Skin of body (tissue), 2 donors: Measurements from ENCODE around the gene MYO9A. TPM values are rescaled to one million over a fixed set of nuclear protein-coding genes. Genes with fewer than 3 reads are reported as not detected.
"Not testable (repeated sequence)": the region's sequence is repeated elsewhere in the genome, so short reads cannot be mapped to it uniquely, and the experiment has no call there.

Experiments
- DNase-seq: peaks from one replicate; lab custom pipeline; 2025; lab: John Stamatoyannopoulos, UW
- total RNA-seq: library from RNA; depleted of rRNA; stranded (reverse); fragments of >200 nt; gene quantifications from one replicate; pipeline ENCODE4 v1.2.3, GENCODE V29; 2014

The MYO9A gene
- total RNA-seq, 1 donor from 2014 or later = 73.8 TPM

DNA sequence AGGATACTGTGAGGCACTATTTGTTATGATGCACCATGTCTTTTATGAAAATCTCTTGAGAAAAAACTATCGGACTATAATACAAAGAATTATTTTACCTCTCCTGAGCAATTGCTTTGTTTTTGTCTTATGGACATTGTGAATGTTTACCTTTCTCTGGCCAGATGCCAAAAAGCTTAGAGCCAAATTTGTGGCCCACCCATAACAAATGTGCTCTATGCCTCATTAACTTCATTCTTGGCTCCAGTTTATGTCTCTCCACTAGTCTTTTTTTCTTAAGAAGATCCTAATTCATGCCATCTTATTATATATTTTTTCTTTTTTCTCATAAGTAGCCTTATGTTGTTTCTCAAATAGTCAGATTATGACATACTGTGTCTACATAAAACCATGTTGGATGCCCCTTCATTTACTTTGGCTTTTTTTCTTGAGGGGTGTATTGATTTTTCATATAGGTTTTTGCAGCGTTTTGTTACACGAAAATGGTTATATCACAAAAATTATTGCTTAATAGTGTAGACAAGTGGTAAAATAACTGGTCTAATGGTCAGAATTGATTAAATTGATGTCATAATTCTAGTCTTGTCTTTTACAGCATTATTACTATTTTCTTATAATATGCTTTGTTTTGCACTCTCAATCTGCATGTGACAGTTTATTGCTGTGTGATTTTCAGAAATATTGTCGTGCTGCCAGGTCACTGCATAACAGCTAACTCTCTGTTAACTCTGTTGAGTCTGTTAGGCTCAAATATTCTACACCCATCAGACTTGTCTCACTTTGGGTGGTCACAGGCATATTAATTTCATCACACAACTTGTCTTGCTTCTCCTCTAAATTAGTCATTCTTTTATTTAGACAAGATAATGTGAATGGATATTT lies 18.5 kb upstream of the MYO9A start:
- no peak for DNase-seq

DNA sequence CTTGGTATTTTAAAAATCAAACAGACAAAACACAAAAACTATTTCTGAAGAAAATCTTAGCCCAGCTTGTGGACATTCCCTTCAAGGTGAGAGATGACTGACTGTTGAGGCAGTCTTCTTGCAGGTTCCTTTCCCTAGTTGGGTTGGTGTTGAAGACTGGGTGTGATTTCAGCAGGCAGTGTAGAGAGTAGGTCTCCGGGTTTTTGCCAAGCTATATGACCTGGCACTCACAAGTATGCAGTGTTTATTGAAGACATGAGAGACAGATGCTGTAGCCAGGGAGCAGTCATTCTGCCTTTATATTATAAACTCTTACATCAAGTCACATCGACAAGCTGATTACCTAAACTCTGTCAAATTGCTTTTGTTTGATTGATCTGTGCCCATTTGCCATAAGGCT lies 17.8 kb upstream of the MYO9A start:
- no peak for DNase-seq

DNA sequence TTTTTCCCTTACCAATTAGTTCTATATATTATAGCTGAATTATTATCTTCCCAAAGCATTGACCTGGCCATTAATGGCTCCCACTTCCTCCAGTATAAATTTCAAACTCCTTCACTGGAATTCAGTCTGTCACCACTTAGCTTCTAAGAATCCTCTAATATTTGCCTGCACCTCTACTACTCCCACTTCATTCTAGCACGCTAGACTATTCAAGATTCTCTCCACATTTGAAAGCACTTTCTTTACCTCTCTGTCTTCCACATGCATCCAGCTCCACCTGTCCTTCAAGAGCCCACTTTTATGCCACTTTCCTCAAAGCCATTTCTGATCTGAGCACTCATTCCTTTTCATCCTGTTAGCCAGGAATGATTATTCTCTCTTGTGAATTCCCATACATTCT lies 15.3 kb upstream of the MYO9A start:
- no peak for DNase-seq

DNA sequence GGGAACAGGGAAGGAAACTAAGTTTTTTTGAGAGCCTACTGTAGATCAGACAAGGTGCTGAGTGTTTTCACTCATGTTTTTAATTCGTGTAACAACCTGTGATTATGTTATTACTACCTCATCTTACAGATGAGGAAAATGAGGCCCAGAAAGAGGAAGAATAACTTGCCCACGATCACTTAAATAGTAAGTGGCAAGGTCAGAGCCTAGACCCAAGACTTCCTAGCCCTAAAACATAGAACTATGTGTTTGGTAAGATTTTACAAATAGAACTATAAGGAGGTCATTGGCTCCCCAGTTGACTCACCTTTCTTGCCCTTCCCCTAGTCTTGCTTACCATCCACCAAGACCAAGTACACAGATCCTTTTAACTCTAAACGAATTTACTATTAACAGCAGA lies 14.0 kb upstream of the MYO9A start:
- DNase-seq = no peak

DNA sequence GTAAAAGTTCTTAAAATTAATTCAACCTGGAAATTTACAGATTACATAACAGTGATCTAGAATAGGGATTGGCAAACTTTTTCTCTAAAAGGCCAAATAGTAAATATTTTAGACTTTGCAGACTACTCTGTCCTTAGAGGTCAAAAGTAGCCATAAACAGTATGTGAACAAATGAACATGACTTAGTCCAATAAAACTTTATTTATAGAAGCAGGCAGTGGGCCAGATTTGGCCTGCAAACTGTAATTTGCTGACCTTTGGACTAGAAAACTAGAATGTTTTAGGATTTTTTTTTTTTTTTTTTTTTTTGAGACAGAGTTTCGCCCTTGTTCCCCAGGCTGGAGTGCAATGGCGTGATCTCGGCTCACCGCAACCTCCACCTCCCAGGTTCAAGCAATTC lies 12.3 kb upstream of the MYO9A start:
- DNase-seq = no peak

DNA sequence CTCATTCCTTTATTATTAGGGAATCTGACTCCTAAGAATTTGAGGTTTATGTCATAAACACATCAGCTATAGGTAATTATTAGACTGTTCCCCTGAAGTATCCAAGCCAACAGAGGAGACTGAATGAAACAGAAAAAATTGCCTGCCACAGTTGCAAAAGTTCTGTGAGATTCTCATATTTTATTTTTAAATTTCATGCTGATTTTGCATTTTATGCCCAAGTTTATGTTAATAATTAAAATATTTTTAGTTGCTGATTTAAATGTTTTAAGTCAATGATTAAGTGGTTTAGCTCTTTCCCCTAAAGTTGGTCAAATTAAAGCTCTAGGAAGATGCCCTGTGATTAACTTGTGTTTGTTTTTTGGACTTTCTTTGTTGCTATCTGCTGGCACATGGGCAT lies 10.4 kb upstream of the MYO9A start:
- DNase-seq = no peak

DNA sequence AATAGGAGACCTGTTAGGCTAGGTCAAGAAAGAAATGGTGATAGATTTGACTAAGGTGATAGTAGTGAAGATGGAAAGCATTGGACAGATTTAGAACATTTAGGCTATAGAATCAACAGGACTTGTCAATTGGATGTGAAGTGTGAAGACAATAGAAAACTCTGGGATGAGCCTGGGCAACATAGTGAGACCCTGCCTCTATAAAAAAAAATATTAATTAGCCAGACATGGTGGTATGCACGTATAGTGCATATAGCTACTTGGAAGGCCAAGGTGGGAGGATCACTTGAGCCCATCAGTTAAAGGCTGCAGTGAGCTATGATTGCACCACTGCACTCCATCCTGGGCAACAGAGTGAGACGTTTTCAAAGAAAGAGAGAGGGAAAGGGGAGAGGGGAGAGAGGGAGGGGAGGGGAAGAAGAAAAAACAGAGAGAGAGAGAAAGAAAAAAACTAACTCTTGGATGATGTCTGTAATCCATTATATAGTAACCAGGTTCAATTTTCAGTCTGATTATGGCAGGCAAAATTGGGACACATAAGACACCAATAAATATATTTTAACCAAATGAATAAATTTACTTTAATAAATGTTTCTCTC lies 9.9 kb upstream of the MYO9A start:
- no peak for DNase-seq

DNA sequence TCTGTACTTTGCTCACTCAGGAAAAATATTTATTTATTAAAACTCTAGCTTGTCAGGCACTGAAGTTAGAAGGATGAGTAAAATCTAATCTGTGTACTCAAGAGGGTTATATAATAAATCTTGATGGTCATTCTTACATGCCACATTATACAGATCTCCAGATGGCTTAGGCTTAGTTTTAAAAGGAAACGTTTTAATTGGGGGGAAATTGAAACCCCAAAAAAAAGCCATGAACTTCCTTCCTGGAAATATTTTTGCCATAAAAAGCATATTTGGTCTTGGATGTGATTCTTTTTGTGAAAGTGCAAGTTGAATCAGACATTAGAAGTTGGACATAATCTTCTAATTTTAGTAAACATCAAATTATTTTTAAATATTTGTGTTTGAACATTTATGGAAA lies 6.3 kb upstream of the MYO9A start:
- DNase-seq = no peak

DNA sequence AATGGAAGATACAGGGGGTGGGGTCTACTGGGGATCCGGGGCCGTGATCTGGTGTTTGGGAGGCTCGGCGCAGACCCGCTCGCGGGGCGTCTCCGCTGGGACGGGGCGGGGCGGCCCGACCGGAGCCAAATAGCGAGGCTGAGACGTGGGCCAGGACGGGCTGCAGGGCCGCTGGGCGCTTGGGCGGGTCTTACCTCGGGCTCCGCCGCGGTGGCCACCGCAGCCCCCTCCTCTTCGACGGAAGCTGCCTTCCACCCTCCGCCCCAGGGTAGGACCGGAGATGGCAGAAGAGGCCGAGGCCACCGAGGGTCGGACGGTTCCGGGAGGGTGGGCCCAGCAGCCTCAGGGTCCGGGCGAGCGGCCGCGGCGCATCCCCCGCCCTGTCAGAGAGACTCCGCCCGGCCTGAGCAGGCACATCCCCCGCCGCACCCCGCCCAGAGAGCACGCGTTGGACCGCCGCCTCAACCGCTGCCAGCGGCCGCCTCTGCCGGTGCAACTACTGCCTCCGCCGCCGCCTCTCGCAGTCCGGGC lies 399 bp downstream of the MYO9A start:
- DNase-seq = peak; percentile 59

DNA sequence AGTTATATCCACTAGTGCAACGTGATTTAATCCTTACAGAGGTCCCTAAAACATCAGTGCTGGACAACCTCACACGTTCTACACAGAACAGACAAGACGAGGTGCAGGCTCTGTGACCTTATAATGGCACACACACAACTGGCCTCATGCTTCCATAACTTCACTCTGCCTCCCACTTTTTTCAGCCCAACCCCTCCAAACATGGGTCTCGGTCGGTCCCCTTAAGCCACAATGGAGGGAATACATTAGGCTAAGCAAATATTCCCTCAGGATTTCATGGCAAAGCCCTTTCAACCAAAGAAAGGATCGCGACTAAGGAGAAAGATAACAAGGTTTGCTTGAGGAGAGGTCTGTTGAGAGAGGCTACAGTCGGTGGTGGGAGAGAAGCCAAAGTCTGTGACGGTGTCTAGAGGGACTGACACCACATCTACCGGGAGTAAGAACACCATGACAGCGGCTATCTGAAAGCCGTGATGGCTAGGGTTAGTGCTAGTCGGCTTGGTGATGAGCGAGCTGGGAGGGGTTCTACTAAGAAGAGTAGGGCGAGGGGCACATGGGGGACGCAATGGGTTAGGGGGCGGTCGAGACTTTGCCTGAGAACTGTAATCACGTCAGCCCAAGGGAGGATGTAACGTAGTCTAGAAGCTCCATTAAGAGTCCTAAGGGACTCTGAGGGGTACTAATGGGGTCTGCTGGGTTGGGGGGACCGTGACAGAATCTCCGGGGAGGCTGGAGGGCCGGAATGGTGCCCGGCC lies 1.0 kb downstream of the MYO9A start:
- DNase-seq = peak; percentile 49

DNA sequence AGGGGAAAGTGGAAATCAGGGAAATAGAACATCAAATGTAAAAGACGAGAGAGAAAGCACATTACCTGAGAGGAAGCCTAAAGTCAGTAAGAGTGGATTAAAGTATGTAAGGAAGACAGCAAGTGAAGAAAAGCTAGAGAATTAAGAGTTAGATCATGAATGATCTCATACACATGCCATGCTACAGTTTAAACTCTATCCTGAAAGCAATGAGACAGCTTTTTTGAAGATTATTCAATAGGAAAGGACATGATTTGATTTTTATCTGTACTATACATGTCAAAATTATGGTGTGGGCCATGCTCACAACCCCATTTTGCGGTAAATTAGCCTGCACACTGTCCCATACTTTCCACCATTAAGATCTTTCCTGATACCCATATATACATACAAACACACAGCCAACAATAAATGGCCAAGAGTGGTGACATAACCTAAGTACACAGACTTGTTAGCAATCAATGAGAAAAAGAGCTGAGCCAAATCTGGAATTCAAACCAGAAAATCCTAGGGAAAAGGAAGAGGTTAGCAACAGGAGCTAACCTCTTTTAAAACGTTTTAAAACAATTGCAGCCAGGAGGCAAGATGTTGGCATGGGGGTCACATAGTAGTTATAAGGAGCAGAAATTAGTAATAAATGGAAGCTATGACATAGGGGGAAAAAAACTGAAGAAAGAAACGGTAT lies 4.5 kb downstream of the MYO9A start:
- DNase-seq = no peak

DNA sequence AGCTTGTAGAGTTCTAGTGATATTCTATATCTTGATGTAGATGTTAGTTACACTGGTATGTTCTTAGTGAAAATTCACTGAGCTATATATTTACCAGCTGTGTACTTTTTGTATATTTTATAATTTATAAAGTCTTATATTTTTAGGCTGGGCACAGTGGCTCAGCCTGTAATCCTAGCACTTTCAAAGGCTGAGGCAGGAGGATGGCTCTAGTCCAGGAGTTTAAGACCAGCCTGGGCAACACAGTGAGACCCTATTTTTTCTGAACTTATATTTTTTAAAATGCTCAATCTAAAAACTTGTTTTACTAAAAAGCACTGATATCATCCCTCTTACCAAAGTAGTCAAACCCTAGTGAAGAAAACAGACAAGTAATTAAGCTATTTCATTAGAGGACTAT lies 5.1 kb downstream of the MYO9A start:
- DNase-seq = no peak

DNA sequence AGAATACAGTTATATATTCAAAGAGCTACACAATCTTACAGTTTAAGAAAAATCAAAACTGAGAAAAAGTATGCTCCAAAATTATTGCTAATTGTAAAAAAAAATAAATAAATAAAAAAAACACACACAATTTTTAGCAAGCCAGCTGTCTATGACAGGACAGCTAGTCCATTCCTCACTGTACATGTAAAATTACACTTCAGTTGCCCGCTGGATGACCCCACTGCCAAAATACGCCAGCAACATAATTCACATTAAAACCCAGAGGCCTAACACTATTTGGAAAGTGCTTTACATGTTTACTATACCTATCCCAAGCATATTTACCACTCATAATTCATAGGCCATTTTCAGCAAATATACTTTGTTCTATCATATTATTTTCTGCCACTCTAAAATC lies 5.8 kb downstream of the MYO9A start:
- DNase-seq = no peak

DNA sequence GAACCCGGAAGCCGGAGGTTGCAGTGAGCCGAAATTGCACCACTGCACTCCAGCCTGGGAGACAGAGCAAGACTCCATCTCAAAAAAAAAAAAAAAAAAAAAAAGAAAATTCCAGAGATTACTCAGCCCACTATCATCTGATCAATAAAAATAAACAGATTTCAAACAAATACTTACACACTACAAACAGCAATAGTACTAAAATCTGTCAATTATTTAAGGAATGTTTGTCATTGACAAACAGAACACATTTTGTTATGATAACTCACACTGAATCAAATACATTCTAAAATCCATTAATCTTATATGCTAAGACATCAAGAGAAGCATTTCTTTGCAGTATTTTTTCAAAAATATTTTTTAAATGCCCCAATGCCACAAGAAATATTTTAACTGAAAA lies 7.6 kb downstream of the MYO9A start:
- DNase-seq = no peak

DNA sequence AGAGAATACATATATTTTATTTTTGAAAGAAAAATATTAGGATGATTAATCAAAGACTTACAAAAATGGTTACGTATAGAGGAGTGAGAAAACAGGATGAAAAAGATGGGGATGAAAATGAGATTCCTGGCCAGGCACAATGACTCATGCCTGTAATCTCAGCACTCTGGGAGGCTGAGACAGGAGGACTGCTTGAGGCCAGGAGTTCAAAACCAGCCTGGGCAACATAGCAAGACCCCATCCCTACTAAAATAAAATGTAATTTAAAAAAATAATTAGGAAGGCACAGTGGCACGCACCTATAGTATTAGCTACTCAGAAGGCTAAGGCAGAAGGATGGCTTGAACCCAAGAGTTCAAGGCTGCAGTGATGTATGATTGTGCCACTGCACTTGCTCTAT lies 11.9 kb downstream of the MYO9A start:
- no peak for DNase-seq

DNA sequence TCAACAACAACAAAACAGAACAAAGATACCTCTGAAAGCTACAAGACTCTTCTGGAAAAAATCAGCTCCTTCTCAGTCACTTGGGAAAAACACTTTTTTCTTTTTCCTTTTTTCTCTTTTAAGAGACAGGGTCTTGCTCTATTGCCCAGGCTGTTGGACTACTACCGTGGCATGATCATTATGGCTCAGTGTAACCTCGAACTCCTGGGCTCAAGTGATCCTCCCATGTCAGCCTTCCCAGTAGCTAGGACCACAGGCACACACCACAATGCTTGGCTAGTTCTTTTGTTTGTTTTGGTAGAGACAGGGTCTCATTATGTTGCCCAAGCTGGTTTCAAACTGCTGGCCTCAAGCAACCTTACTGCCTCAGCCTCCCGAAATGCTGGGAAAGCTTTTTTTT lies 12.8 kb downstream of the MYO9A start:
- DNase-seq = no peak

DNA sequence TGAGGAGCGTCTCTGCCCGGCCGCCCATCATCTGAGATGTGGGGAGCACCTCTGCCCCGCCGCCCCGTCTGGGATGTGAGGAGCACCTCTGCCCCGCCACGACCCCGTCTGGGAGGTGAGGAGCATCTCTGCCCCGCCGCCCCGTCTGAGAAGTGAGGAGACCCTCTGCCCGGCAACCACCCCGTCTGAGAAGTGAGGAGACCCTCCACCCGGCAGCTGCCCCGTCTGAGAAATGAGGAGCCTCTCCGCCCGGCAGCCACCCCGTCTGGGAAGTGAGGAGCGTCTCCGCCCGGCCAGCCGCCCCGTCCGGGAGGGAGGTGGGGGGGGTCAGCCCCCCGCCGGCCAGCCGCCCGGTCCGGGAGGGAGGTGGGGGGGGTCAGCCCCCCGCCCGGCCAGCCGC lies 17.4 kb downstream of the MYO9A start:
- DNase-seq = not testable (repeated sequence)

DNA sequence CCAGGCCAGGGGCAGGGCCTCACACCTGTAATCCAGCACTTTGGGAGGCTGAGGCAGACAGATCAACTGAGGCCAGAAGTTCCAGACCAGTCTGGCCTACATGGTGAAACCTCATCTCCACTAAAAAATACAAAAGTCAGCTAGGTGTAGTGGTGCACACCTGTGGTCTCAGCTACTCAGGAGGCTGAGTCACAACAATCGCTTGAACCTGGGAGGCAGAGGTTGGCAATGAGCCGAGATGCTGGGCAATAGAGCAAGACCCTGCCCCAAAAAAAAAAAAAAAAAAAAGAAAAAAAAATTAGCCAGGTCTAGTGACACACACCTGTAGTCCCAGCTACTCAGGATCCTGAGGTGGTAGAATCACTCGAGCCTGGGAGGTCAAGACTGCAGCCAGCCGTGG lies 18.8 kb downstream of the MYO9A start:
- DNase-seq = no peak

DNA sequence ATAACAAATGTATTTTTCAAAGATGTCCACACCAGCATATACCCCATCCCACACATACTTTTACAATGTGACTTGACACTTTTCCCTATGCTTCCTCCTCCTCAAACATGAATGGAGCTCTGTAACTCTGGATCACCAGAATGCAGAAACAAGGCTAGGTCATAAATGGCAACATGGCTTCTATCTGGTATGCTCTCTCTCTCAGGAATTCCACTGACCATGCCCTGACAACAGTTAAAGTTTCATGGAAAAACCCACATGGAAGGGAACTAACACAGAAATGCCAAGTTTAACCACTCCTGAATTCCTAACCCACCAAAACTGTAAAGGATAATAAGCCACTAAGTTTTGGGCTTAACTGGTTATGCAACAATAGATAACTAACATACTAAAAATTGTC lies 19.9 kb downstream of the MYO9A start:
- DNase-seq = no peak

DNA sequence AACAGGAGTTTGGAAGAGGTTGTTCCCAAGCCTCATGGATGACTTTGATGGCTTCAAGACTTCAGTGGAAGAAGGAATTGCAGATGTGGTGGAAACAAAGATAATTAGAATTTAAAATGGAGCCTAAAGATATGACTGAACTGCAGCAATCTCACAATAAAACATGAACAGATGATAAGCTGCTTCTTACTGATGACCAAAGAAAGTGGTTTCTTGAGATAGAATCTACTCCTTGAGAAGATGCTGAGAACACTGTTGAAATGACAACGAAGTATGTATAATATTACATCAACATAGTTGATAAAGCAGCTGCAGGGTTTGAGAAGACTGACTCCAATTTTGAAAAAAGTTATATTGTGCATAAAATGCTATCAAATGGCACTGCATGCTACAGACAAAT lies 21.2 kb downstream of the MYO9A start:
- no peak for DNase-seq

DNA sequence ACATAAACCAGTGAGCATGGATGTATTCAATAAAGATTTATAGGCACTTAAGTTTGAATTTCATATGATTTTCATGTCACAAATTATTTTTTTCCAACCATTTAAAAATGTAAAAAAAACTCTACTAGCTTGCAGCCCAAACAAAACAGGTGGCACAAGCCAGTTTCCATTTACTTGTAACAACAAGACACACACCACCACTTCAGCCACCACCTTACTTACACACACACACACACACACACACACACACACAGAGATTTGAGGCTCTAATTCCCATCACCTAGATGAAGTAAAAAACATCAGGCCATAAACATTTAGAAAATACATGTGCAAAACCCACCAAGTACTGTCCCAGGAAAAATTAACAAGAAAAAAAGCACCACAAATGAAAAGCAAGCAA lies 25.3 kb downstream of the MYO9A start:
- no peak for DNase-seq

DNA sequence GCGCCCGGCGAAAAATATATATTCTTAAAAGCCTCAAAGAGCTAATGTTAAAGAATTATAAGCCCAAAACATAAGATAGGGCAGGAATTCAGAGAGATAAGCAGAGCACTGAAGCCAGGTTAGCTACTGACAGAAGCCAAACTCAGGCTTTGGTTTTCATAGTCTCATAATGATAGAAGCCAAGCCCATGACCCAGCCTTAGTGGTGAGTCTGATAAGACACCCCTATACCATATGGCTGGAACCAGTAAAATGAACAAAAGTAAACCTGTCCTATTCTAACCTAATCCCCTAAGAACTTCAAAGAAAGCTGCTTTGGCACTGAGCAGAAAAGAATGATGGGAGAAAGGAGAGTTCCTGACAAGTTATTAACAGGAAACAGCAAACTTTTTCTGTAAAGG lies 25.9 kb downstream of the MYO9A start:
- no peak for DNase-seq
